Stomach (tissue), 4 donors: ENCODE data around the gene CCR1.

Experiments used
- EP300 ChIP-seq: sonication (generic); formaldehyde crosslinking; IDR thresholded peaks from one replicate; pipeline ENCODE4 v1.6.1; 2017; ENCODE audit warnings: antibody characterized with exemption
- POLR2A ChIP-seq, 4 donors: fragments of 450-650 bp; IDR thresholded peaks; one replicate each; pipeline ENCODE4 v1.6.1; 2016; ENCODE audit warnings: antibody characterized with exemption in 4 of 4, control low read depth in 2 of 4, mild to moderate bottlenecking in 1 of 4, moderate library complexity in 1 of 4
- POLR2AphosphoS5 ChIP-seq, 3 donors: sonication (generic); formaldehyde crosslinking; IDR thresholded peaks; one replicate each; pipeline ENCODE4 v1.6.1; 2016; ENCODE audit warnings: antibody characterized with exemption in 3 of 3
- TF ChIP-seq, protein P1 (sequence below), 7 experiments: fragments of 450-650 bp in 4 of 7; fragments of 200-600 bp in 3 of 7; sonication (generic) in 3 of 7; IDR thresholded peaks; one replicate each; pipeline ENCODE4 v1.5.1; 2016 to 2019; ENCODE audit warnings: antibody characterized with exemption in 7 of 7, control low read depth in 2 of 7, mild to moderate bottlenecking in 1 of 7

DNA sequence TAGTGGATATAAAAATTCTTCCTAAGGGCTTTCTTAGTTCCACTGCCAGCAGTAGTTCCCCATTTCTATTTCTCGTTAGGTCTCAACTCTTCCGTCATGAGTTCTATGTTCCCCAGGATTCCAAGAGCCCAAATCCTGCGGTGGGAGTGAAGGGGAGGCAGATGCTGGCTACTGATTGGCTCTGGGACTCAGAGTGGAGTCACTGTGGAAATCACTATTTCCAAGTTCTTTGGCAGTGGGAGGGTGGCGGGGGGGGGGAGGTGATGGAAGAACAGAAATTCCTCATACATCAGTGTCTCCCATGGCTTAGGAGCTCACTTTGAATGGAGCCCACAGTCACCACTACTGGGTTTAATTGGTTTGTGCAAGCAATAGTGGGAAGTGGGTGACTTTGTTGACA lies 5.6 kb downstream of the CCR1 start:
- no peak for TF ChIP-seq POLR2AphosphoS5 (IDR thresholded peaks at IDR 0.05)
- TF ChIP-seq, protein P1, sequence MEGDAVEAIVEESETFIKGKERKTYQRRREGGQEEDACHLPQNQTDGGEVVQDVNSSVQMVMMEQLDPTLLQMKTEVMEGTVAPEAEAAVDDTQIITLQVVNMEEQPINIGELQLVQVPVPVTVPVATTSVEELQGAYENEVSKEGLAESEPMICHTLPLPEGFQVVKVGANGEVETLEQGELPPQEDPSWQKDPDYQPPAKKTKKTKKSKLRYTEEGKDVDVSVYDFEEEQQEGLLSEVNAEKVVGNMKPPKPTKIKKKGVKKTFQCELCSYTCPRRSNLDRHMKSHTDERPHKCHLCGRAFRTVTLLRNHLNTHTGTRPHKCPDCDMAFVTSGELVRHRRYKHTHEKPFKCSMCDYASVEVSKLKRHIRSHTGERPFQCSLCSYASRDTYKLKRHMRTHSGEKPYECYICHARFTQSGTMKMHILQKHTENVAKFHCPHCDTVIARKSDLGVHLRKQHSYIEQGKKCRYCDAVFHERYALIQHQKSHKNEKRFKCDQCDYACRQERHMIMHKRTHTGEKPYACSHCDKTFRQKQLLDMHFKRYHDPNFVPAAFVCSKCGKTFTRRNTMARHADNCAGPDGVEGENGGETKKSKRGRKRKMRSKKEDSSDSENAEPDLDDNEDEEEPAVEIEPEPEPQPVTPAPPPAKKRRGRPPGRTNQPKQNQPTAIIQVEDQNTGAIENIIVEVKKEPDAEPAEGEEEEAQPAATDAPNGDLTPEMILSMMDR (IDR thresholded peaks at IDR 0.05), result no peak
- no peak for TF ChIP-seq EP300
- no peak for TF ChIP-seq POLR2A (IDR thresholded peaks at IDR 0.05)
